HEK293 (cell line): ENCODE data around the gene RPL7A.
A peak's percentile ranks its signal among the peaks of the same experiment; 100 is the strongest.

Source experiments
- ATF2 ChIP-seq: fragments of 450-650 bp; formaldehyde crosslinking; IDR thresholded peaks from 2 replicates; pipeline ENCODE4 v1.5.1; 2016; ENCODE audit warnings: missing biosample characterization, missing genetic modification characterization, low read depth
- ELK4 ChIP-seq: IDR thresholded peaks from 2 replicates; pipeline ENCODE4 v1.6.1; 2011; ENCODE audit warnings: mild to moderate bottlenecking, low read depth, low read length, borderline replicate concordance
- MEIS1 ChIP-seq: sonication (generic); formaldehyde crosslinking; IDR thresholded peaks from 2 replicates; pipeline ENCODE4 v1.8.1; 2022; ENCODE audit warnings: missing genetic modification reagents, mild to moderate bottlenecking, borderline replicate concordance
- PRDM4 ChIP-seq: fragments of 450-650 bp; formaldehyde crosslinking; IDR thresholded peaks from 2 replicates; pipeline ENCODE4 v1.5.1; 2017; ENCODE audit warnings: missing biosample characterization, missing genetic modification characterization
- SETDB1 ChIP-seq: IDR thresholded peaks from one replicate; pipeline ENCODE4 v1.6.1; 2017; ENCODE audit warnings: mild to moderate bottlenecking, low read length, moderate library complexity, mixed read lengths; ENCODE audit not compliant: insufficient read length
- SP7 ChIP-seq: fragments of 450-650 bp; formaldehyde crosslinking; IDR thresholded peaks from 2 replicates; pipeline ENCODE4 v1.5.1; 2016; ENCODE audit warnings: missing biosample characterization, missing genetic modification characterization
- WT1 ChIP-seq: fragments of 450-650 bp; formaldehyde crosslinking; IDR thresholded peaks from 2 replicates; pipeline ENCODE4 v1.5.1; 2016; ENCODE audit warnings: missing biosample characterization, missing genetic modification characterization
- ZBTB17 ChIP-seq: fragments of 450-650 bp; formaldehyde crosslinking; IDR thresholded peaks from 2 replicates; pipeline ENCODE4 v1.5.1; 2016; ENCODE audit warnings: missing biosample characterization, missing genetic modification characterization
- ZBTB44 ChIP-seq: fragments of 450-650 bp; IDR thresholded peaks from 2 replicates; pipeline ENCODE4 v1.5.1; 2018; ENCODE audit warnings: missing biosample characterization, mild to moderate bottlenecking, missing genetic modification characterization
- ZBTB7A ChIP-seq: fragments of 450-650 bp; formaldehyde crosslinking; IDR thresholded peaks from 2 replicates; pipeline ENCODE4 v1.5.1; 2016; ENCODE audit warnings: low read depth, missing biosample characterization, missing genetic modification characterization
- ZFP3 ChIP-seq: fragments of 450-650 bp; formaldehyde crosslinking; IDR thresholded peaks from 2 replicates; pipeline ENCODE4 v1.5.1; 2016; ENCODE audit warnings: low read depth, missing biosample characterization, missing genetic modification characterization
- ZFP37 ChIP-seq: fragments of 450-650 bp; formaldehyde crosslinking; IDR thresholded peaks from 2 replicates; pipeline ENCODE4 v1.5.1; 2016; ENCODE audit warnings: missing biosample characterization, missing genetic modification characterization
- ZFP41 ChIP-seq: fragments of 450-650 bp; formaldehyde crosslinking; IDR thresholded peaks from 2 replicates; pipeline ENCODE4 v1.5.1; 2016; ENCODE audit warnings: missing biosample characterization, missing genetic modification characterization, borderline replicate concordance
- ZNF112 ChIP-seq: fragments of 450-650 bp; formaldehyde crosslinking; IDR thresholded peaks from 2 replicates; pipeline ENCODE4 v1.5.0; 2017; ENCODE audit warnings: missing biosample characterization, missing genetic modification characterization
- ZNF133 ChIP-seq: fragments of 450-650 bp; formaldehyde crosslinking; IDR thresholded peaks from 2 replicates; pipeline ENCODE4 v1.5.1; 2016; ENCODE audit warnings: missing biosample characterization, missing genetic modification characterization
- ZNF26 ChIP-seq: fragments of 450-650 bp; formaldehyde crosslinking; IDR thresholded peaks from 2 replicates; pipeline ENCODE4 v1.5.1; 2016; ENCODE audit warnings: missing biosample characterization, missing genetic modification characterization
- ZNF280C ChIP-seq: fragments of 450-650 bp; formaldehyde crosslinking; IDR thresholded peaks from 2 replicates; pipeline ENCODE4 v1.5.1; 2016; ENCODE audit warnings: missing biosample characterization, missing genetic modification characterization
- ZNF366 ChIP-seq: fragments of 450-650 bp; formaldehyde crosslinking; conservative IDR thresholded peaks from 2 replicates; pipeline ENCODE4 v1.5.1; 2016; ENCODE audit warnings: missing biosample characterization, missing genetic modification characterization
- ZNF514 ChIP-seq: fragments of 450-650 bp; formaldehyde crosslinking; IDR thresholded peaks from 2 replicates; pipeline ENCODE4 v1.5.1; 2016; ENCODE audit warnings: missing biosample characterization, missing genetic modification characterization
- ZNF521 ChIP-seq: fragments of 450-650 bp; formaldehyde crosslinking; IDR thresholded peaks from 2 replicates; pipeline ENCODE4 v1.5.1; 2017; ENCODE audit warnings: missing biosample characterization, mild to moderate bottlenecking, missing genetic modification characterization
- ZNF558 ChIP-seq: fragments of 450-650 bp; formaldehyde crosslinking; IDR thresholded peaks from 2 replicates; pipeline ENCODE4 v1.5.1; 2016; ENCODE audit warnings: missing biosample characterization, missing genetic modification characterization
- ZNF600 ChIP-seq: fragments of 450-650 bp; formaldehyde crosslinking; IDR thresholded peaks from 2 replicates; pipeline ENCODE4 v1.5.1; 2016; ENCODE audit warnings: missing biosample characterization, missing genetic modification characterization
- ZNF658 ChIP-seq: fragments of 450-650 bp; formaldehyde crosslinking; IDR thresholded peaks from 2 replicates; pipeline ENCODE4; 2016; ENCODE audit warnings: missing biosample characterization, missing genetic modification characterization
- ZNF664 ChIP-seq: fragments of 450-650 bp; formaldehyde crosslinking; IDR thresholded peaks from 2 replicates; pipeline ENCODE4 v1.5.1; 2016; ENCODE audit warnings: missing biosample characterization, missing genetic modification characterization
- ZNF701 ChIP-seq: fragments of 450-650 bp; formaldehyde crosslinking; IDR thresholded peaks from 2 replicates; pipeline ENCODE4 v1.5.1; 2016; ENCODE audit warnings: missing biosample characterization, missing genetic modification characterization
- ZNF704 ChIP-seq: fragments of 450-650 bp; formaldehyde crosslinking; IDR thresholded peaks from 2 replicates; pipeline ENCODE4 v1.5.1; 2016; ENCODE audit warnings: missing biosample characterization, missing genetic modification characterization
- ZNF830 ChIP-seq: fragments of 450-650 bp; IDR thresholded peaks from 2 replicates; pipeline ENCODE4 v1.5.0; 2018; ENCODE audit warnings: missing biosample characterization, missing genetic modification characterization, low read depth, mild to moderate bottlenecking, moderate library complexity
- ZSCAN30 ChIP-seq: fragments of 450-650 bp; IDR thresholded peaks from 2 replicates; pipeline ENCODE4 v1.5.1; 2018; ENCODE audit warnings: missing biosample characterization, mild to moderate bottlenecking, missing genetic modification characterization, moderate library complexity
- ZXDB ChIP-seq: fragments of 450-650 bp; formaldehyde crosslinking; IDR thresholded peaks from 2 replicates; pipeline ENCODE4 v1.5.1; 2016; ENCODE audit warnings: missing biosample characterization, missing genetic modification characterization

Gene RPL7A

GRCh38 chr9:133382507-133383141 is 34.6 kb downstream of the RPL7A start (continued):
- TF ChIP-seq ZNF366 (peak; percentile 65), ATF2 (tag by site-specific recombination) (no peak), ZBTB17 (tag by site-specific recombination) (no peak), SETDB1 (no peak), ZNF600 (tag by site-specific recombination) (no peak), WT1 (no peak), ZNF664 (tag by site-specific recombination) (no peak), ZNF558 (no peak), ELK4 (no peak), ZFP37 (tag by site-specific recombination) (no peak), ZNF704 (no peak), ZBTB7A (tag by site-specific recombination) (no peak), ZNF280C (tag by site-specific recombination) (no peak), ZXDB (tag by site-specific recombination) (no peak), ZNF701 (no peak), PRDM4 (tag by site-specific recombination) (no peak), ZNF830 (no peak), ZNF26 (tag by site-specific recombination) (no peak), MEIS1 (CRISPR knock-in tag) (no peak), ZBTB44 (tag by site-specific recombination) (no peak), ZNF112 (tag by site-specific recombination) (no peak), ZFP3 (tag by site-specific recombination) (no peak), ZFP41 (tag by site-specific recombination) (no peak), ZNF658 (tag by site-specific recombination) (0 out of 2 replicates have a peak, but pooled peaks have one; percentile 58), ZNF521 (tag by site-specific recombination) (0 out of 2 replicates have a peak, but pooled peaks have one; percentile 91), ZNF514 (tag by site-specific recombination) (no peak), ZSCAN30 (tag by site-specific recombination) (no peak), ZNF133 (tag by site-specific recombination) (peak; percentile 8; the same call in 1 of the 2 replicates), SP7 (tag by site-specific recombination) (no peak)
